Parathyroid adenoma (tissue), 2 donors: Measurements from ENCODE around the gene EEPD1.

Experiments
- H2AFZ ChIP-seq: fragments of 300-600 bp; sonication (generic); one replicate; pipeline ENCODE4 v1.7.0; 2017; ENCODE audit warnings: antibody characterized with exemption, mild to moderate bottlenecking
- H3K27ac ChIP-seq: fragments of 300-600 bp; sonication (generic); one replicate; pipeline ENCODE4 v1.7.0; 2017
- H3K27me3 ChIP-seq: fragments of 300-600 bp; sonication (generic); one replicate; pipeline ENCODE4 v1.7.0; 2017; ENCODE audit warnings: low read length; ENCODE audit not compliant: control insufficient read depth, insufficient read depth
- H3K36me3 ChIP-seq: fragments of 300-600 bp; sonication (generic); one replicate; pipeline ENCODE4 v1.7.0; 2017; ENCODE audit warnings: low read length; ENCODE audit not compliant: control insufficient read depth, insufficient read depth
- H3K4me1 ChIP-seq: fragments of 300-600 bp; sonication (generic); one replicate; pipeline ENCODE4 v1.7.0; 2017; ENCODE audit warnings: control low read depth
- H3K4me2 ChIP-seq: fragments of 300-600 bp; sonication (generic); one replicate; pipeline ENCODE4 v1.7.0; 2017; ENCODE audit warnings: low read length
- H3K4me3 ChIP-seq: fragments of 300-600 bp; sonication (generic); one replicate; pipeline ENCODE4 v1.7.0; 2017; ENCODE audit warnings: low read depth, low read length
- H3K79me2 ChIP-seq: fragments of 300-600 bp; sonication (generic); one replicate; pipeline ENCODE4 v1.7.0; 2017; ENCODE audit warnings: control low read depth
- H3K9ac ChIP-seq: fragments of 300-600 bp; sonication (generic); one replicate; pipeline ENCODE4 v1.7.0; 2017; ENCODE audit warnings: mild to moderate bottlenecking
- H3K9me3 ChIP-seq: fragments of 300-600 bp; sonication (generic); one replicate; pipeline ENCODE4 v1.7.0; 2017; ENCODE audit warnings: low read length; ENCODE audit not compliant: control insufficient read depth
- TF ChIP-seq, protein P1 (sequence below): fragments of 300-600 bp; sonication (generic); IDR thresholded peaks from one replicate; pipeline ENCODE4 v1.7.0; 2017; ENCODE audit warnings: antibody characterized with exemption, mild to moderate bottlenecking
- donor health status: primary hyperparathyroidism.

EEPD1 gene

DNA sequence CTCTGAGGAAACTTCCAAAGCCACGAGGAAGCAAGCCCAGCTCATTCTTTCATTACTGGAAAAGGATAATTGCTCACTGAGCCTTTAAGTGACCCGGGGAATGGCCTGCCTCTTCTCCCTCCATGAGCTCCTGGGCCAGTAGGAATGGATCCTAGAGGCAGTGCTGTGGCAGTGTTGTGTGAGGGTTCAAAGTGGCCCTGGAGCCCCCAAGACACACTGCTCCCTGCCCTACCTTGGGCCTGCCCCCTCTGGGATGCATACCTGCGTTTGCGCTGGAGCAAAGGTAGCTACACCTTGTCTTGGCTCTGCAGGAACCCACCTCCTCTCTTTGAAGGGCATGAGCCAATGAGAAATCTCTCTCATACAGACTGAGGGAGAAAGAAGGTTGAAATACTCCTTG, 120.8 kb downstream of the EEPD1 start:
- H3K36me3 ChIP-seq: no peaks in the 10 kb centered on the region
- no peaks in the 10 kb centered on the region for H3K79me2 ChIP-seq
- H3K27ac ChIP-seq: no peak overlapping the region
- no peaks in the 10 kb centered on the region for H3K27me3 ChIP-seq
- peaks cover 2% of the 10 kb centered on the region for H3K4me1 ChIP-seq
- no peak overlapping the region for H3K9ac ChIP-seq
- no peaks in the 10 kb centered on the region for H3K9me3 ChIP-seq
- H2AFZ ChIP-seq: no peak overlapping the region
- H3K4me3 ChIP-seq: no peak overlapping the region
- no peak overlapping the region for H3K4me2 ChIP-seq
- TF ChIP-seq, protein P1, sequence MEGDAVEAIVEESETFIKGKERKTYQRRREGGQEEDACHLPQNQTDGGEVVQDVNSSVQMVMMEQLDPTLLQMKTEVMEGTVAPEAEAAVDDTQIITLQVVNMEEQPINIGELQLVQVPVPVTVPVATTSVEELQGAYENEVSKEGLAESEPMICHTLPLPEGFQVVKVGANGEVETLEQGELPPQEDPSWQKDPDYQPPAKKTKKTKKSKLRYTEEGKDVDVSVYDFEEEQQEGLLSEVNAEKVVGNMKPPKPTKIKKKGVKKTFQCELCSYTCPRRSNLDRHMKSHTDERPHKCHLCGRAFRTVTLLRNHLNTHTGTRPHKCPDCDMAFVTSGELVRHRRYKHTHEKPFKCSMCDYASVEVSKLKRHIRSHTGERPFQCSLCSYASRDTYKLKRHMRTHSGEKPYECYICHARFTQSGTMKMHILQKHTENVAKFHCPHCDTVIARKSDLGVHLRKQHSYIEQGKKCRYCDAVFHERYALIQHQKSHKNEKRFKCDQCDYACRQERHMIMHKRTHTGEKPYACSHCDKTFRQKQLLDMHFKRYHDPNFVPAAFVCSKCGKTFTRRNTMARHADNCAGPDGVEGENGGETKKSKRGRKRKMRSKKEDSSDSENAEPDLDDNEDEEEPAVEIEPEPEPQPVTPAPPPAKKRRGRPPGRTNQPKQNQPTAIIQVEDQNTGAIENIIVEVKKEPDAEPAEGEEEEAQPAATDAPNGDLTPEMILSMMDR: no peak

DNA sequence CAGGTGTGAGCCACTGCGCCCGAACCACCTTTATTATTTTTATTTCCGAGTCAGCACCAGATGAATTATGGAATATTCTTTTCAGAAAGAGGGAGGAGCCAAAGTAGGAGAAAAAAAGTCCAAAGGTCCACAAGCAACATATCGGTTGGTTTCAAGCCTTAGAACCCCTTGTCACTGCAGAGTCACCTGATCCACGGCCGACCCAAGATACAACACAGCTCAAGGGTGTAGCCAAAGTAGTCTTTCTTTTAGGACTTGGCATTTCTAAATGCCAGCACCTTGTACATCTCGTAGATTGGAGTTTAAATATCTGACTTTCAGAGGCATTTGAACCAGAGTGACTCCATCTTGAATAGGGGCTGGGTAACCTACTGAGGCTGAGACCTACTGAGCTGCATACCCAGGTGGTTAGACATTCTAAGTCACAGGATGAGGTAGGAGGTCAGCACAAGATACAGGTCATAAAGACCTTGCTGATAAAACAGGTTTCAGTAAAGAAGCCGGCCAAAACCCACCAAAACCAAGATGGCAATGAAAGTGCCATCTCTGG, 122.8 kb downstream of the EEPD1 start:
- Histone ChIP-seq H3K4me3 (no peak overlapping the region), H3K9ac (no peak overlapping the region), H3K27me3 (no peaks in the 10 kb centered on the region), H3K4me2 (no peak overlapping the region), H3K36me3 (no peaks in the 10 kb centered on the region), H2AFZ (no peak overlapping the region), H3K9me3 (no peaks in the 10 kb centered on the region), H3K79me2 (no peaks in the 10 kb centered on the region), H3K4me1 (peaks cover 2% of the 10 kb centered on the region), H3K27ac (no peak overlapping the region)
- TF ChIP-seq, protein P1: no peak

DNA sequence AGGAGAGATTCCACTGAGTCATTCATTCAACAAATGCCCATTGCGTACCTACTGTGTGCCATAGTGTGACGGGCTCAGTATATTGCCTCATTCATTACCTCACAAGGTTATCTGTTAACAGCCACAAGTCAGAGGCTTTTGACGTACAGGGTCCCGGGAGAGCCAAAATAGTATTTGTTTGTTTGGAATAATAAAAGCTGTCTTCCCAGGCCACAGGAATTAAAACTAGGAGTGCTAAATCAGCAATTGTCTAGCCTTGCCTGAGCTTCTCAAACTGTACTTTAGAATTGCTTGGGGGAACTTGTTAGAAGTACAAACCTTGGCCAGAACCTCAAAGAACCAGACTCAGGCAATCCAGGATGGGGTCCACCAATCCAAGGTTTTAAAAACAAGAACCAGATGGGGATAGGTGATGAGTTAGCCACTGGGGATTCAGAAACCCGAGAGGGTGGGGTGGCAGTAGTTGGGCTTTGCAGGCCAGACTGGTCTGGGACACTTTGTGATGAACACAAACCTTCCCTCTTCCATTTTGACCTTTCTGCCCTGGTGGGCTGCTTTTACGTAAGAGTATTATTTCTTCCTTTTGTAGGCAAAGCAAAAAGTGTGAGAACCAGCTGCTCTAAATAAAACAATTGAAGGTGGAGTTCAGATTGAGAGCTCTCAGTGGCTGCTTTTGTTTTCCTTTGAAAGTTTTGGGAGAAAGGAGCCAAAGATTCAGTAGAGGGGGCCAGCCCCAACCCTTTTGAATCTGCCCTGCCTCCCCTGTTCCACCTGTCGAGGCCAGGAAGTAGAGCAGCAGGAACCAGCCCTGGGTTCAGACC, 123.6 kb downstream of the EEPD1 start:
- H3K9me3 ChIP-seq: no peaks in the 10 kb centered on the region
- TF ChIP-seq, protein P1: no peak
- no peak overlapping the region for H3K9ac ChIP-seq
- no peaks in the 10 kb centered on the region for H3K27me3 ChIP-seq
- H3K4me2 ChIP-seq: no peak overlapping the region
- no peaks in the 10 kb centered on the region for H3K36me3 ChIP-seq
- H3K27ac ChIP-seq: no peak overlapping the region
- no peak overlapping the region for H2AFZ ChIP-seq
- H3K79me2 ChIP-seq: no peaks in the 10 kb centered on the region
- peaks cover 2% of the 10 kb centered on the region for H3K4me1 ChIP-seq
- H3K4me3 ChIP-seq: no peak overlapping the region

DNA sequence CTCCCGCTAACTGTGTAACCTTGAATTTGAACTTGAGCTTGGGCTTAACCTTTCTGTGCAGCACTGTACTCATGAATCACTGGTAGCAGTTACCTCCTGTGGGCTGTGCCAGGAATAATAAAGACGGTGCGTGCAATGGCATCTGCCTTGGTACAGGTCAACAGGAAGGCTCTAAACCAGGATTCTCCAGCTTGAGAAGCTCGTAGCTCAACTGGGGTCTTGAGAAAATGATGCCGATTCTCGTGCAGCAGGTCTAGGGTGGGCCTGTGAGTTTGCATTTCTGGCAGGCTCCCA, 124.1 kb downstream of the EEPD1 start:
- TF ChIP-seq, protein P1: no peak
- H3K36me3 ChIP-seq: no peaks in the 10 kb centered on the region
- no peaks in the 10 kb centered on the region for H3K9me3 ChIP-seq
- H3K27me3 ChIP-seq: no peaks in the 10 kb centered on the region
- no peak overlapping the region for H3K27ac ChIP-seq
- H2AFZ ChIP-seq: no peak overlapping the region
- H3K9ac ChIP-seq: no peak overlapping the region
- no peaks in the 10 kb centered on the region for H3K79me2 ChIP-seq
- H3K4me1 ChIP-seq: peaks cover 2% of the 10 kb centered on the region
- H3K4me2 ChIP-seq: no peak overlapping the region
- no peak overlapping the region for H3K4me3 ChIP-seq

DNA sequence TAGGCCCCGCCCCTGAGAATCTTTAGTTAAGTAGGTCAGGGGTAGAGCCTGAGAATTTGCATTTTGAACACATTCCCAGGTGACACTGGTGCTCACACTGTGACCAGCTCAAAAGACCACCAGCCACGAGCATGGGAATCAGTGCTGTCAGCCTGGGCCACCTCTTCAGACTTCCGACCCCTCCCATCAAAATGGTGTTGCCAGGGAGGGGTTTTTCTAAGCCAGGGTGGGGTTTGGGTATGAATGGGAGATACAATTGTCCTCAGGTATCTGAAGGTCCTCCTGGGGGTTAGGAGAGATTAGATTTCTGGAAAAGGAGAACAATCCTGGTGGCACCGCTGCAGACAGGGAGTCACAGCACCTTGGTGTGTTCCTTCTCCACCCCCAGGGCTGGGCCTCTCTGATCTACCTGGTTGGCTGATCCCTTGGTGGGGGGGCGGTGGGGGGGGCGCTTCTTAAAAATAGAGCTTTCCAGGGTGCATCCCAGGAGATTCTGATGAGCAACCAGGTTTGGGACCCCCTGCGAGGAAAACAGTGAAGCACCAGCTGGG, 125.1 kb downstream of the EEPD1 start:
- Histone ChIP-seq H3K4me1 (peaks cover 2% of the 10 kb centered on the region), H3K27ac (no peak overlapping the region), H2AFZ (no peak overlapping the region), H3K4me3 (no peak overlapping the region), H3K79me2 (no peaks in the 10 kb centered on the region), H3K27me3 (no peaks in the 10 kb centered on the region), H3K36me3 (no peaks in the 10 kb centered on the region), H3K4me2 (no peak overlapping the region), H3K9me3 (no peaks in the 10 kb centered on the region), H3K9ac (no peak overlapping the region)
- TF ChIP-seq, protein P1: no peak
